ENCODE measurements around the gene METTL4. TPM values are rescaled to one million over a fixed set of nuclear protein-coding genes. Genes with fewer than 3 reads are reported as not detected.

Gene METTL4
- 4.6 to 7.8 TPM (median 4.9 TPM) in 5 replicates for total RNA-seq (2022; extraction: Qiagen RNA extraction; ENCODE audit: low read depth)

GRCh38 chr18:2571200-2572170, at the start of gene METTL4, which contains the start of gene NDC80:
TSS of gene METTL4 (minus strand) at chr18:2571505. CDS start at chr18:2567216, 4,289 bp downstream.
TSS of gene NDC80 (plus strand) at chr18:2571557. CDS start at chr18:2572986, 1,429 bp downstream.

Other genes starting within 250 kb of the METTL4 start
- 9.1 to 14.5 TPM (median 14.1 TPM) in 5 replicates for gene NDC80, start 52 bp upstream of the METTL4 start, total RNA-seq (2022; extraction: Qiagen RNA extraction; ENCODE audit: low read depth)
- gene SMCHD1, start 84.2 kb upstream of the METTL4 start, total RNA-seq (2022; extraction: Qiagen RNA extraction; ENCODE audit: low read depth) = 13.3 to 18.6 TPM (median 14.6 TPM) in 5 replicates